Lung (tissue), 12 donors: ENCODE data around the gene MT3. TPM values are rescaled to one million over a fixed set of nuclear protein-coding genes. Genes with fewer than 3 reads are reported as not detected.

ENCODE experiments used
- ATAC-seq: fragments of 200-7000 bp; cut with Tn5 transposase; one replicate; pipeline ENCODE4 v1.9.1; 2020; ENCODE audit warnings: moderate number of reproducible peaks; ENCODE audit not compliant: insufficient read depth, low FRiP score
- DNase-seq, 3 donors: peaks; one replicate each; pipeline ENCODE4 v3.0.0-alpha.2; 2013 to 2017
- H3K27ac ChIP-seq, 2 donors: one replicate each; pipeline ENCODE4 v1.5.1; 2013; ENCODE audit warnings: mild to moderate bottlenecking in 2 of 2, moderate library complexity in 2 of 2, control low read depth in 1 of 2, inconsistent platforms in 1 of 2, low read depth in 1 of 2, low read length in 1 of 2
- H3K27me3 ChIP-seq, 3 donors: one replicate each; pipeline ENCODE4 v1.5.1; 2013; ENCODE audit warnings: low read length in 2 of 3; ENCODE audit not compliant: control insufficient read depth in 3 of 3, insufficient read depth in 3 of 3
- H3K36me3 ChIP-seq, 4 donors: one replicate each; pipeline ENCODE4 v1.5.1; 2013; ENCODE audit warnings: low read length in 4 of 4, mild to moderate bottlenecking in 1 of 4, moderate library complexity in 1 of 4; ENCODE audit not compliant: control insufficient read depth in 4 of 4, insufficient read depth in 4 of 4
- H3K4me1 ChIP-seq, 5 donors: one replicate each; pipeline ENCODE4 v1.5.1; 2013; ENCODE audit warnings: low read length in 5 of 5, mild to moderate bottlenecking in 2 of 5, moderate library complexity in 1 of 5; ENCODE audit not compliant: control insufficient read depth in 5 of 5, insufficient read depth in 5 of 5
- H3K4me3 ChIP-seq: one replicate; pipeline ENCODE4 v1.5.1; 2013; ENCODE audit warnings: mild to moderate bottlenecking, control low read depth, moderate library complexity
- H3K9ac ChIP-seq, 2 donors: one replicate each; pipeline ENCODE4 v1.5.1; 2013; ENCODE audit warnings: low read length in 2 of 2, control low read depth in 1 of 2; ENCODE audit not compliant: insufficient read depth in 1 of 2
- H3K9me3 ChIP-seq, 4 donors: one replicate each; pipeline ENCODE4 v1.5.1; 2013; ENCODE audit warnings: low read length in 3 of 4, mild to moderate bottlenecking in 1 of 4, moderate library complexity in 1 of 4; ENCODE audit not compliant: control insufficient read depth in 4 of 4, insufficient read depth in 3 of 4
- WGBS, 2 donors: extraction: QIAGEN DNeasy Blood & Tissue Kit; methylation state at CpG; one replicate each; pipeline ENCODE4 v1.1.7; 2013; 5-methylcytosine and 5-hydroxymethylcytosine counted together
- polyA plus RNA-seq, 2 donors: library from polyadenylated mRNA; stranded (reverse); fragments of 200-250 nt; gene quantifications; one replicate each; pipeline ENCODE4 v1.2.1, GENCODE V29; 2013
- total RNA-seq, 2 donors: library from RNA; depleted of rRNA in 1 of 2; stranded (reverse); fragments of >200 nt in 1 of 2; gene quantifications; one replicate each; pipeline ENCODE4 v1.2.1, GENCODE V29; 2014 to 2021
- TF ChIP-seq, protein P1 (sequence below): IDR thresholded peaks from 2 replicates; pipeline ENCODE4 v1.5.1; 2012; ENCODE audit warnings: mild to moderate bottlenecking; ENCODE audit errors: control extremely low read depth, extremely low read depth
- donor health status: control.
- donor health status: control.
- donor health status: Bipolar disorder and iron deficiency.
- donor health status: healthy.
- donor health status: DM: yes; HTN: yes; CAD: no.

MT3 gene
- total and polyA plus RNA-seq, 4 donors, result 1.3 to 4.4 TPM; not detected in 2

DNA sequence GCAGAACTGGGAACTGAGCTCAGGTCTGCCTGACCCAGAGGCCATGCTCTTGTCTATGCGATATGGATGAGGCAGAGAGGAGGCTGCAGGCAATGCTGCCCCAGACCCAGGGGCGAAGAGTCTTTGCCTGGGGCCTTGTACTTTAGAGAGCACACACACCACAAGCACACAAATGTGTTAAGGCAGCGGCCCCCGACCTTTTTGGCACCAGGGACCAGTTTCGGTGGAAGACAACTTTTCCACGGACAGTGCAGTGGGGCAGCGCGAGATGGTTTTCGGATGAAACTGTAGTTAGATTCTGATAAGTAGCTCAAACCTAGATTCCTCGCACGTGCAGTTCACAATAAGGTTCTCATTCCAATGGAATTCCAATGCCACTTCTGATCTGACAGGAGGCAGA lies 17.8 kb upstream of the MT3 start:
- 87 to 88% methylated on average over 11 of the region's 11 CpGs for WGBS, 2 donors
- Histone ChIP-seq H3K4me3 (no peak overlapping the region), H3K27me3 (no peaks in the 10 kb centered on the region), H3K27ac (no peak overlapping the region), H3K36me3 (no peaks in the 10 kb centered on the region), H3K9ac (no peak overlapping the region), H3K4me1 (no peaks in the 10 kb centered on the region), H3K9me3 (peaks cover 0 to 2% (median 0%) of the 10 kb centered on the region in 4 donors)
- no peak for ATAC-seq
- DNase-seq, result no peak
- TF ChIP-seq, protein P1, sequence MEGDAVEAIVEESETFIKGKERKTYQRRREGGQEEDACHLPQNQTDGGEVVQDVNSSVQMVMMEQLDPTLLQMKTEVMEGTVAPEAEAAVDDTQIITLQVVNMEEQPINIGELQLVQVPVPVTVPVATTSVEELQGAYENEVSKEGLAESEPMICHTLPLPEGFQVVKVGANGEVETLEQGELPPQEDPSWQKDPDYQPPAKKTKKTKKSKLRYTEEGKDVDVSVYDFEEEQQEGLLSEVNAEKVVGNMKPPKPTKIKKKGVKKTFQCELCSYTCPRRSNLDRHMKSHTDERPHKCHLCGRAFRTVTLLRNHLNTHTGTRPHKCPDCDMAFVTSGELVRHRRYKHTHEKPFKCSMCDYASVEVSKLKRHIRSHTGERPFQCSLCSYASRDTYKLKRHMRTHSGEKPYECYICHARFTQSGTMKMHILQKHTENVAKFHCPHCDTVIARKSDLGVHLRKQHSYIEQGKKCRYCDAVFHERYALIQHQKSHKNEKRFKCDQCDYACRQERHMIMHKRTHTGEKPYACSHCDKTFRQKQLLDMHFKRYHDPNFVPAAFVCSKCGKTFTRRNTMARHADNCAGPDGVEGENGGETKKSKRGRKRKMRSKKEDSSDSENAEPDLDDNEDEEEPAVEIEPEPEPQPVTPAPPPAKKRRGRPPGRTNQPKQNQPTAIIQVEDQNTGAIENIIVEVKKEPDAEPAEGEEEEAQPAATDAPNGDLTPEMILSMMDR, result no peak

DNA sequence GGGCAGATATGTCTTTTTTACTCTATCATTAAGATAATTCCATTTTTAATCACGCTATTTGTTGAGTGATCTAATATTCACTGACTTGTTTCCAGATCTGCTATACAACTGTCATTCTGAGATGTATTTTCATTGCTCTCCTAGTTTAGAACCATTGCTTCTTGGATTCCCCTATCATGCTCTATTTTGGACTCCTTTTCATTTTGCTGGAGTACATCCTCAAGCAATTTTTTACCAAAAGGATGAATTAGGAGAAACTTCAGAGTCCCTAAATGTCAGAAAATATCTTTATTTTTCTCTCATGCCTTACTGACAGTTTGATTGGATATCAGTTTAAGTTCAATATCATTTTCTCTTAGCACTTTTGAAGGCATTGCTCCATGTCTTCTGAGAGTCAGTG lies 14.7 kb upstream of the MT3 start:
- DNase-seq, result no peak
- TF ChIP-seq, protein P1, result no peak
- no peak for ATAC-seq
- Histone ChIP-seq H3K27me3 (no peaks in the 10 kb centered on the region), H3K36me3 (no peaks in the 10 kb centered on the region), H3K27ac (no peak overlapping the region), H3K9me3 (no peaks in the 10 kb centered on the region), H3K4me3 (no peak overlapping the region), H3K4me1 (no peaks in the 10 kb centered on the region), H3K9ac (no peak overlapping the region)
- 56 to 80% methylated on average over 1 of the region's 1 CpG for WGBS, 2 donors

DNA sequence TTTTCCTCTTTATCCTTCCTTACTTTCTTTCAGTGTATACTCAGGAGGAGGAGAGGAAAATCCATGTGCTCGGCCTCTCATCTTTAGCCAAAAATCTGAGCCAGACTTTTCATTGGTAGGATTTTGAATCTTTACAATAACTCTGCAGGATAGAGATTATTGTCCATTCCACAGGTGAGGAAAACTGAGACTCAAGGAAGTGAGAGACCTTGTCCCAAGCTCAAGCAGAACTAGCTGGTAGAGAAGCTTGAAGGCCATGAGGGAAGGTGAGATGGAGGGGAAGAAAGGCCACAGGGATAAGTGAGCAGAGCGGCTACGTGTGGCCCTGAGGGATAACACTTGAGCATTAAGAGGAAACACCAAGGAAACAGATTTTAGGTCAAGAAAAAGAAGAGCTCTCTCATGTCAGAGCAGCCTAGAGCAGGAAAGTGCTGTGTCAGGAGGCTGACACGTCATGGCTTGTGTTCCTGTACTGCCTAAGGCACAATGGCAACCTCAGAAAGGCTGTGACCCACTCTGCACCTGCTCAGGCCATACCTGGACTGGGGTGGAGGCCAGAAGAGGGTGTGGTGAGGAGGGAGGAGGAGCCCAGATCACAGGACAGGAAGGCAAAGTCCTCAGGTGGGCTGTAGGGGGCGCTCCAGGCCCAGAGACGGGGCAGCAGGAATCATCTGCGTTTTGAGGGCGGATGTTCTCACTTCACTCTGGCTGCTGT lies 12.6 kb upstream of the MT3 start:
- Histone ChIP-seq H3K27me3 (no peaks in the 10 kb centered on the region), H3K27ac (no peak overlapping the region), H3K4me1 (no peaks in the 10 kb centered on the region), H3K9ac (no peak overlapping the region), H3K4me3 (no peak overlapping the region), H3K36me3 (no peaks in the 10 kb centered on the region), H3K9me3 (no peaks in the 10 kb centered on the region)
- TF ChIP-seq, protein P1, result peak; percentile 80
- 32 to 33% methylated on average over 8 of the region's 8 CpGs for WGBS, 2 donors
- peak; percentile 34 to 56 (median 42) for DNase-seq
- peak; percentile 97 for ATAC-seq

DNA sequence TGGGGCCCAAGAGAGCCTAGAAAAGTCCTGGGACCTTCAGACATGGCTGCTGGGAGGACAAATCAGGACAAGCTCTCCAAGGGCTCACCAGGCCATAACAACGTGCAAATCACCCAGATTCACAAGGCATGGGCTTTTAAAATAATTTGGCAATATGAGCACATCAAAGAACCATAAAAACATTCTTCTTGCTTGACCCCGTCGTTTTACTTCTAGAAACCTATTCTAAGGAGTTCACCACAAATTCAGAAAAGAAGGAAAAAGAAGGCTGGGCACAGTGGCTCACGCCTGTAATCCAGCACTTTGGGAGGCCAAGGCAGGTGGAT lies 12.1 kb upstream of the MT3 start:
- no peaks in the 10 kb centered on the region for H3K27me3 ChIP-seq
- WGBS, 2 donors, result 78 to 82% methylated on average over 4 of the region's 4 CpGs
- no peaks in the 10 kb centered on the region for H3K9me3 ChIP-seq
- H3K9ac ChIP-seq, result no peak overlapping the region
- H3K27ac ChIP-seq, result no peak overlapping the region
- H3K36me3 ChIP-seq, result no peaks in the 10 kb centered on the region
- TF ChIP-seq, protein P1, result no peak
- ATAC-seq, result no peak
- no peak for DNase-seq
- H3K4me1 ChIP-seq, result no peaks in the 10 kb centered on the region
- no peak overlapping the region for H3K4me3 ChIP-seq
